Lower lobe of right lung (tissue), 2 donors: ENCODE data around the gene VSIG2. TPM values are rescaled to one million over a fixed set of nuclear protein-coding genes. Genes with fewer than 3 reads are reported as not detected.
"Not testable (repeated sequence)": the region's sequence is repeated elsewhere in the genome, so short reads cannot be mapped to it uniquely, and the experiment has no call there.

Experiments
- ATAC-seq, 2 donors: fragments of 200-7000 bp; cut with Tn5 transposase; one replicate each; pipeline ENCODE4 v1.9.1; 2020 to 2022; ENCODE audit warnings: mild to moderate bottlenecking in 2 of 2, moderate library complexity in 2 of 2
- DNase-seq: peaks from one replicate; pipeline ENCODE4 v3.0.0-alpha.2; 2020
- H3K27ac ChIP-seq: fragments of 200-600 bp; one replicate; pipeline ENCODE4 v1.8.0; 2022
- H3K27me3 ChIP-seq: fragments of 200-600 bp; one replicate; pipeline ENCODE4 v1.8.0; 2022; ENCODE audit warnings: low read depth
- H3K36me3 ChIP-seq: fragments of 200-600 bp; one replicate; pipeline ENCODE4 v1.8.0; 2022; ENCODE audit warnings: mild to moderate bottlenecking
- H3K4me1 ChIP-seq: fragments of 200-600 bp; one replicate; pipeline ENCODE4 v1.8.0; 2022
- H3K4me3 ChIP-seq: fragments of 200-600 bp; one replicate; pipeline ENCODE4 v1.8.0; 2022; ENCODE audit warnings: mild to moderate bottlenecking
- H3K9me3 ChIP-seq: fragments of 200-600 bp; one replicate; pipeline ENCODE4 v1.8.0; 2022
- intact Hi-C: fragments of 100-400 bp; cut with DNase I; formaldehyde crosslinking; loops from one replicate; pipeline ENCODE4 v1.11.0; 2022
- total RNA-seq: library from RNA; stranded (reverse); fragmentation: NEBNext Ultra II Directional; extraction: Animal tissue kit (Norgen Biotek cat#: 25700); gene quantifications from one replicate; pipeline ENCODE4 v1.2.1, GENCODE V29; 2021
- TF ChIP-seq, protein P1 (sequence below): fragments of 200-600 bp; IDR thresholded peaks from one replicate; pipeline ENCODE4 v1.8.0; 2022; ENCODE audit warnings: antibody characterized with exemption, mild to moderate bottlenecking
- donor health status: DM: no; HTN: yes; CAD: no; lungs with severe emphysema.

VSIG2 gene
- total RNA-seq, 1 donor from 2014 or later = 30.5 TPM

DNA sequence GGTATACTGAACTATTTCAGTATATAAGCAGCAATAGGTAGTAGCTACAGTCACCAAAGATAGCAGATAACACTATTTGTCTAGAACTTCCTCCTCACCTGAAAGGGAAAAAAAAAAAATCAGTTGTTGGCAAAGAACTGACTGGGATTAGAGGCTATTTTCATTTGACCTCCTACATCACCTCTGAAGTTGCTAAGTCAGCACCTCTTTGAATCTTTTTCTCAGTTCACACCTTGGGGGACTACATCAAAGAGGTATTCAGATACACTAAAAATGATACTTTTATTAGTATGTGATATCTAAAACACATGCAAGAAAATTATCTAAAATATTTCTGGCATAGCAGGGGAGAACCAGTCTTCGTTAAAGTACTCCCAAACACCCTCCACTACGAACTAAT lies 32.0 kb upstream of the VSIG2 start:
- DNase-seq (no peak), ATAC-seq (no peak)
- no peak overlapping the region for H3K4me3 ChIP-seq
- TF ChIP-seq, protein P1, sequence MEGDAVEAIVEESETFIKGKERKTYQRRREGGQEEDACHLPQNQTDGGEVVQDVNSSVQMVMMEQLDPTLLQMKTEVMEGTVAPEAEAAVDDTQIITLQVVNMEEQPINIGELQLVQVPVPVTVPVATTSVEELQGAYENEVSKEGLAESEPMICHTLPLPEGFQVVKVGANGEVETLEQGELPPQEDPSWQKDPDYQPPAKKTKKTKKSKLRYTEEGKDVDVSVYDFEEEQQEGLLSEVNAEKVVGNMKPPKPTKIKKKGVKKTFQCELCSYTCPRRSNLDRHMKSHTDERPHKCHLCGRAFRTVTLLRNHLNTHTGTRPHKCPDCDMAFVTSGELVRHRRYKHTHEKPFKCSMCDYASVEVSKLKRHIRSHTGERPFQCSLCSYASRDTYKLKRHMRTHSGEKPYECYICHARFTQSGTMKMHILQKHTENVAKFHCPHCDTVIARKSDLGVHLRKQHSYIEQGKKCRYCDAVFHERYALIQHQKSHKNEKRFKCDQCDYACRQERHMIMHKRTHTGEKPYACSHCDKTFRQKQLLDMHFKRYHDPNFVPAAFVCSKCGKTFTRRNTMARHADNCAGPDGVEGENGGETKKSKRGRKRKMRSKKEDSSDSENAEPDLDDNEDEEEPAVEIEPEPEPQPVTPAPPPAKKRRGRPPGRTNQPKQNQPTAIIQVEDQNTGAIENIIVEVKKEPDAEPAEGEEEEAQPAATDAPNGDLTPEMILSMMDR = no peak
- no peaks in the 10 kb centered on the region for H3K9me3 ChIP-seq
- H3K27me3 ChIP-seq = no peaks in the 10 kb centered on the region
- H3K27ac ChIP-seq = no peak overlapping the region
- intact Hi-C loops = no loop called here
- no peaks in the 10 kb centered on the region for H3K4me1 ChIP-seq
- H3K36me3 ChIP-seq = no peaks in the 10 kb centered on the region

DNA sequence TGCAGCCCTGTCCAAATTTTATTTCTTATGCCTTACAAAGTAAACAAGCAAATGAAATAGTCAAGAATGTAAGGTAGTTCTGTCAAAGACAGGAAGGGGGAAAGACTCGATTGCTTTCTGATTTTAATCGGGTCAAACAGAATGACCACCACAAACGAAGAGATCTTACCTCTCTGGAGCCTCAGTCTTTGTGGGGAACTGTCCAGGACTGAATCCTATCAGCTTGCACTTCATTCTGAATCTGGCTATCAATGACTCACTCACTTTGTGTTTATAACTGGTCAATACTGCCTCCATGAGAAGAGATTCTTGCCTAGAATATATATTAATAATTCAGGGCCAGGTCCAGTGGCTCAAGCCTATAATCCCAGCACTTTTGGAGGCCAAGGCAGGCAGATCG lies 30.9 kb upstream of the VSIG2 start:
- H3K27ac ChIP-seq = no peak overlapping the region
- TF ChIP-seq, protein P1 = no peak
- no peak overlapping the region for H3K4me3 ChIP-seq
- ATAC-seq (no peak), DNase-seq (no peak)
- no peaks in the 10 kb centered on the region for H3K4me1 ChIP-seq
- H3K27me3 ChIP-seq = no peaks in the 10 kb centered on the region
- peaks cover 6% of the 10 kb centered on the region for H3K36me3 ChIP-seq
- H3K9me3 ChIP-seq = no peaks in the 10 kb centered on the region
- intact Hi-C loops = no loop called here

DNA sequence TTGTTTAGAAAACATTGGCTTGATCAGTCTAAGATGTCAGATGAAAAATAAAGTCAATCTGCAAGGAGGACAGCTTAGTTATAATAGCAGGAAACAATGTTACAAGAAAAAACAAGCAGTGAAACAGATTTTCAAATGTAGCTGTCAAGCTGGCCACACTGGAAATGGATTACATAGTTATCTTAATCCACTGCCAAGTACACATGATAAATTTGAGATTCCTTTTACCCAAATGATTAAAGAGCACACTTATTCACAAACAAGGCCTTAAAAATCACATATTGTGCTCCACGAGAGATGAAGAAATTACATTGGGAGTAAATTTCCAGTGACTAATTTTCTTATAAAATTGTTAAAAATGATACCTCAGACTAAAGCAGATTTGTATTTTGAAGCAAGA lies 27.5 kb upstream of the VSIG2 start:
- no peak for ATAC-seq
- TF ChIP-seq, protein P1 = no peak
- intact Hi-C loops = no loop called here
- Histone ChIP-seq H3K4me3 (no peak overlapping the region), H3K4me1 (no peaks in the 10 kb centered on the region), H3K27ac (no peak overlapping the region), H3K9me3 (no peaks in the 10 kb centered on the region), H3K36me3 (peaks cover 6% of the 10 kb centered on the region), H3K27me3 (no peaks in the 10 kb centered on the region)
- no peak for DNase-seq

DNA sequence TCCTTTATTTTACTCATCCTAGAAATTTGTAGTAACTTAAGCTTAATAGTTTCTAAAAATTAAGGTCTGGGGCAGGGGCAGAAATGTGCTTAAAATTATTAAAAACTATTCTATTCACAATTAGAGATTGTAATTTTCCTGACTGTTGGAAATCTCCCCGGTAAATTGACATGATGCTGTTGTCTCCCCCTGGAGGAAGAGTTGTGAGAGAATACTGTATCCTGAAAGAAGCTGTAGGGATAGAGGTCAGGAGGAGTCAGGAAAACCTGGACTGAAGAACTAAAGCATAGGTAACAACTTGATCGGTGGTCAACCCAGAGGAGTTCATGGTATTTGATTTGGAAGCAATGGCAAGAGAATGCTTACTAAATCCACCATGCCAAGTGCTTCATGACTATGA lies 26.2 kb upstream of the VSIG2 start:
- DNase-seq = no peak
- Histone ChIP-seq H3K27me3 (no peaks in the 10 kb centered on the region), H3K36me3 (peaks cover 6% of the 10 kb centered on the region), H3K27ac (no peak overlapping the region), H3K4me3 (no peak overlapping the region), H3K9me3 (no peaks in the 10 kb centered on the region), H3K4me1 (no peaks in the 10 kb centered on the region)
- TF ChIP-seq, protein P1 = peak; percentile 18
- intact Hi-C loops = no loop called here
- ATAC-seq = no peak

DNA sequence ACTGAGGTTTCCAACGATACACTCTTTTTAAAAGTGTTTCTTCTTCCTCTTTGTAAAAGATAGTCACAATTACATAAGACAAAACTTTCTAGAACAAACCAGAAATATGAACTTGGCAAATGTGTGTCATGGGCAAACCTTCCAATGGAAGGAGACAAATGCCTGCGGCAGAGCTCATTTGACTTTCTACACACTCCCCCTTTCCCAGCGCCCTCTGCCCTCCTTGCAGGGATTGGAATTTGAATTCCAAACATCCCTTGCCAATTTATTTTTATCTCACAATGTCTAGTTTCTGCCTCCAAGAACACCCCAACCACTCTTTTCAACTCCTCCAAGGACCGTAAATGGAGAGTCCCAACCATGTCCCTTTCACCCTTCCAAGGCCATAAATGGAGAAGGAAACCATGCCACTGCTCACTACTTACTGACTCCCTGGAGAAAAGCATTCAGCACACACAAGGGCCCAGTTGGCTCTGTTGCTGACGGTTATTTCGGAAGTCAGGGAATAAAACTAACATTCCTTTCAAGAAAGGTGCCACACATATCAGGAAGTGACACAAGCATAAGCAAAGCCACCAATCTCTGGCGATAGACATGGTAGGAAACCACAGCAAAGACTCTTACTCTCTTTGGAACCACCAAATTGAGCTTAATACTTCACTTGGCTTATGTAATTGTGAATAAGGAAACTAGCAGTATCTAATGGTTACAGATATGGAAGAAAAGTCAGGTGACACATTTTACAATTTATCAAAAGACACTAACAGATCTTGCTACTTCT lies 25.0 kb upstream of the VSIG2 start:
- Histone ChIP-seq H3K4me3 (no peak overlapping the region), H3K27ac (no peak overlapping the region), H3K36me3 (peaks cover 15% of the 10 kb centered on the region), H3K27me3 (no peaks in the 10 kb centered on the region), H3K9me3 (no peaks in the 10 kb centered on the region), H3K4me1 (no peaks in the 10 kb centered on the region)
- TF ChIP-seq, protein P1 = no peak
- intact Hi-C loops = no loop called here
- ATAC-seq (no peak), DNase-seq (no peak)

DNA sequence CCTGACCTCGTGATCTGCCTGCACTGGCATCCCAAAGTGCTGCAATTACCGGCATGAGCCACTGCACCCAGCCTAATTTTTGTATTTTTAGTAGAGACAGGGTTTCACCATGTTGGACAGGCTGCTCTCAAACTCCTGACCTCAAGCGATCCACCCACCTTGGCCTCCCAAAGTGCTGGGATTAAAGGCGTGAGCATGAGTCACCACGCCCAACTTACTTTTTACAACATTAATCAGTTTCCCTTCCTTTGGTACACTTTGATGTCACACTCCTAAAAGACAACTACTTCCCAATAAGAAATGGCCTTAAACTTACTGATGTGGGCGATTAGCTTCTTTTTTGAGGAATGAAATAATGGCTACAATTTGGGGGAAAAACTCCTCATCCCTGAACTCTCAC lies 18.9 kb upstream of the VSIG2 start:
- H3K9me3 ChIP-seq, H3K27me3 ChIP-seq, H3K27ac ChIP-seq, H3K4me1 ChIP-seq, intact Hi-C loops, ATAC-seq, DNase-seq, H3K4me3 ChIP-seq: not testable (repeated sequence)
- H3K36me3 ChIP-seq = peaks cover 44% of the 10 kb centered on the region
